Gastroesophageal sphincter (tissue), 3 donors: ENCODE measurements around the gene CERK.

Experiments used
- CTCF ChIP-seq, 4 experiments: fragments of 200-600 bp in 2 of 4; fragments of 450-650 bp in 2 of 4; sonication (generic) in 1 of 4; IDR thresholded peaks; one replicate each; pipeline ENCODE4 v1.5.1; 2017 to 2019; ENCODE audit warnings: antibody characterized with exemption in 4 of 4, mild to moderate bottlenecking in 2 of 4, moderate library complexity in 2 of 4
- POLR2A ChIP-seq, 2 donors: fragments of 450-650 bp; IDR thresholded peaks; one replicate each; pipeline ENCODE4 v1.6.1; 2017; ENCODE audit warnings: antibody characterized with exemption in 2 of 2, mild to moderate bottlenecking in 2 of 2, moderate library complexity in 1 of 2
- POLR2AphosphoS5 ChIP-seq: sonication (generic); formaldehyde crosslinking; IDR thresholded peaks from one replicate; pipeline ENCODE4 v1.6.1; 2017; ENCODE audit warnings: antibody characterized with exemption

GRCh38 chr22:46663001-46663400 is 75.1 kb downstream of the CERK start:
- TF ChIP-seq POLR2A (IDR thresholded peaks at IDR 0.05) = peak in 1 of 2 donors; percentile 2
- TF ChIP-seq CTCF (IDR thresholded peaks at IDR 0.05) = no peak
- no peak for TF ChIP-seq POLR2AphosphoS5
